Activated CD4-positive, alpha-beta T cell treated with anti-CD3 and anti-CD28 coated beads for 36 hours (primary cell): ENCODE measurements around the gene OR13C4. TPM values are rescaled to one million over a fixed set of nuclear protein-coding genes. Genes with fewer than 3 reads are reported as not detected.
"Not testable (repeated sequence)": the region's sequence is repeated elsewhere in the genome, so short reads cannot be mapped to it uniquely, and the experiment has no call there.

Experiments used
- ATAC-seq: fragments of 200-7000 bp; cut with Tn5 transposase; one replicate; pipeline ENCODE4 v1.10.0; 2021; ENCODE audit warnings: mild to moderate bottlenecking, moderate library complexity
- CTCF ChIA-PET: fragments of 350-600 bp; sonication (Branson Sonifier 250); formaldehyde crosslinking; loops from one replicate; lab custom pipeline; 2021; ENCODE audit warnings: antibody characterized with exemption; lab: Charles Lee
- POLR2A ChIA-PET: fragments of 350-600 bp; sonication (Branson Sonifier 250); formaldehyde crosslinking; loops from one replicate; lab custom pipeline; 2021; ENCODE audit warnings: antibody characterized with exemption, inconsistent platforms; lab: Charles Lee
- DNase-seq: peaks from one replicate; pipeline ENCODE4 v3.0.0-alpha.2; 2020
- H3K27ac Mint-ChIP-seq: one replicate; pipeline ENCODE4 v1.8.0; 2021; ENCODE audit warnings: mixed read lengths
- H3K27me3 Mint-ChIP-seq: one replicate; pipeline ENCODE4 v1.8.0; 2021; ENCODE audit warnings: mixed read lengths
- H3K36me3 Mint-ChIP-seq: one replicate; pipeline ENCODE4 v1.8.0; 2021; ENCODE audit warnings: low read depth, mixed read lengths
- H3K4me1 Mint-ChIP-seq: one replicate; pipeline ENCODE4 v1.8.0; 2021; ENCODE audit warnings: mixed read lengths
- H3K4me3 Mint-ChIP-seq: one replicate; pipeline ENCODE4 v1.8.0; 2021; ENCODE audit warnings: mild to moderate bottlenecking, moderate library complexity, mixed read lengths
- H3K9me3 Mint-ChIP-seq: one replicate; pipeline ENCODE4 v1.8.0; 2021; ENCODE audit warnings: low read depth, mixed read lengths
- intact Hi-C, 2 experiments: fragments of 100-400 bp; cut with DNase I in 1 of 2; cut with micrococcal nuclease in 1 of 2; formaldehyde crosslinking; loops; one replicate each; pipeline versions ENCODE4 v1.14.2 to v1.15.1; 2022 to 2024; cut with DNase I, micrococcal nuclease
- total RNA-seq, 2 experiments: library from RNA; stranded (reverse); gene quantifications; one replicate each; pipeline ENCODE4 v1.2.3, GENCODE V29; 2021

The OR13C4 gene
- total RNA-seq: not detected

DNA sequence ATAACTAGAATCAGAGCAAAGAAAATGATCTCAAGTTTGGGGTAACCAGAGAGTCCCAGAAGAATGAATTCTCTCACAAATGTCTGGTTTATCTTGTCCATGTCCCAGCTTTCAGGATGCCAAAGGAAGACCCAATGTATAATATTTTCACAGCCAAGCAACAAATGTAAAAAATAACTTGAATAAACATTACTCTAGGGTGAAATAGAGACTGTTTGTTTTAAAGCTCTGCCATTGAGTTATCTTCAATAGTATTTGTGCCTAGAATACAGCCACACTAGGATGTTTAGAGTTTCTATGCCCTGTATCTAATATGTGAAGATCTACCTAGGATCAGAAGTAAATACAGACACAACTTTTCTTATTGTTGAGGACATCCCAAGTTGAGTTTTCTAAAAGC lies at the start of gene OR13C4:
OR13C4 (minus strand) TSS at position 101 of the 400 bp plus-strand sequence; CDS start at position 101, 0 bp downstream.
- DNase-seq: no peak
- no peak for ATAC-seq
- peaks cover 2% of the 10 kb centered on the region for H3K27me3 Mint-ChIP-seq
- ChIA-PET CTCF (interaction anchor here (0.8 kb wide), 1 partner anchor 9 kb away, joined by 3 read pairs; no protein-coding TSS in a partner anchor), POLR2A (no interaction called here)
- H3K9me3 Mint-ChIP-seq: peaks cover 5% of the 10 kb centered on the region
- no peaks in the 10 kb centered on the region for H3K4me1 Mint-ChIP-seq
- intact Hi-C loops: loop anchor here in 1 of 2 experiments (5.0 kb wide), 1 partner anchor 50 kb away; no protein-coding TSS in a partner anchor
- H3K36me3 Mint-ChIP-seq: no peaks in the 10 kb centered on the region
- H3K27ac Mint-ChIP-seq: no peak within 1 kb of the TSS
- no peak within 1 kb of the TSS for H3K4me3 Mint-ChIP-seq

DNA sequence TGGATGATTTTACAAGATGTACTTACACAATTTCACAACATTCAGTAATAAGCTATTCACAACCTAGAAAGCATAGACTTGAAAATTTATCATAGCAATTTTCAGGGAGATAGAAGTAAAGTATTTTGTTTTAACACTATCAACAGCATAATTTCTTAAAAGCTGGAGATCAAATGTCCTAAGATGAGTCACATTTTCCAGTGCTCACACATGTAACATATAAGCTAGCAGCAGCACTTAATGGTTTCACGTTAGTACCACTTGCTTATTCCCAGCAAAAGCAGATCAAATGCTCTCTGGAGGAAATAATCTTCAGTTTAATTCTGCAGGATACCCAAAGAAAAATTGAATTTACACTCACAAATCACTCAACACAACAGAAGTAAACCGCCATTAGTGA lies 48.4 kb upstream of the OR13C4 start:
- Mint-ChIP-seq H3K27ac (no peak overlapping the region), H3K9me3 (peaks cover 7% of the 10 kb centered on the region), H3K4me1 (no peaks in the 10 kb centered on the region), H3K36me3 (no peaks in the 10 kb centered on the region), H3K4me3 (no peak overlapping the region), H3K27me3 (no peaks in the 10 kb centered on the region)
- intact Hi-C loops: no loop called here
- CTCF ChIA-PET: no interaction called here
- POLR2A ChIA-PET: no interaction called here
- no peak for DNase-seq
- no peak for ATAC-seq

DNA sequence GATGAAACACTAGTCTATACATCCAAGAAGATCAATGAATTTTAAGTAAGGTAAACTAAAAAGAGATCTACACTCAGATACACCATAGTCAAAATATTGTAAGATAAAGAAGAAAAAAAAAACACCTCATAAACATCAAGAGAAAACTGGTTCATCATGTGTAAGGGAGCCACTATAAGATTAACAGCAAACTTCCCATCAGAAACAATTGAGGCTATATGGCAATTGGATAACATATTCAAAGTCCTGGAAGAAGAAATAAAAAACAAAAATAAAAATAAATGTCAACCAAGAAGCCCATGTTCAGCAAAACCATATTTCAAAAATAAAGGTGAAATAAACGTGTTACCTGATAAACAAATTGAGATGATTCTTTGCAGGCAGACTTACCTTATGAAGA lies 45.6 kb upstream of the OR13C4 start:
- ChIA-PET POLR2A (no interaction called here), CTCF (no interaction called here)
- H3K27me3 Mint-ChIP-seq: no peaks in the 10 kb centered on the region
- intact Hi-C loops: loop anchor here in 1 of 2 experiments (5.0 kb wide), 1 partner anchor 140 kb away; no protein-coding TSS in a partner anchor
- H3K27ac Mint-ChIP-seq: no peak overlapping the region
- H3K9me3 Mint-ChIP-seq: peaks cover 7% of the 10 kb centered on the region
- ATAC-seq (no peak), DNase-seq (no peak)
- H3K36me3 Mint-ChIP-seq: no peaks in the 10 kb centered on the region
- no peak overlapping the region for H3K4me3 Mint-ChIP-seq
- H3K4me1 Mint-ChIP-seq: no peaks in the 10 kb centered on the region

DNA sequence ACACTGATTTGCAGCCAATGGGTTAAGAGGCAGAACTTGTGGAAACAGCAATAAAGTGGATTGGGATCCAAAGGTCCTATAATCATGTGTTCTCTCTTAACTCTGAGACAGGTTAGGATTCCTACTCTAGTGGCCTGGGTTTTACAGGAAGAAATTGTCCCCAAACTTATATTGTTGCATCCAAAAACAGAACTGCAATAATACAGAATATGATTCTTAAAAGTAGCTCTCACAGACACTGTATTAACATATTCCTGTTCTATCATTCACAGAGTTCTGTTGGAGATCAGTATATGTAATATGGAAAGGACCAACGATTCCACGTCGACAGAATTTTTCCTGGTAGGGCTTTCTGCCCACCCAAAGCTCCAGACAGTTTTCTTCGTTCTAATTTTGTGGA lies 41.9 kb upstream of the OR13C4 start, which contains the start of gene OR13C8:
OR13C8 (plus strand) TSS at position 301 of the 400 bp plus-strand sequence; CDS start at position 301, 0 bp downstream.
- no peak for DNase-seq
- H3K4me3 Mint-ChIP-seq: no peak within 1 kb of the TSS
- ChIA-PET CTCF (interaction anchor here (0.6 kb wide), 2 partner anchors 834 to 1341 kb away, joined by 3 to 4 read pairs; no protein-coding TSS in a partner anchor), POLR2A (no interaction called here)
- no peak for ATAC-seq
- intact Hi-C loops: no loop called here
- H3K36me3 Mint-ChIP-seq: no peaks in the 10 kb centered on the region
- H3K9me3 Mint-ChIP-seq: peaks cover 7% of the 10 kb centered on the region
- no peak within 1 kb of the TSS for H3K27ac Mint-ChIP-seq
- no peaks in the 10 kb centered on the region for H3K27me3 Mint-ChIP-seq
- no peaks in the 10 kb centered on the region for H3K4me1 Mint-ChIP-seq

DNA sequence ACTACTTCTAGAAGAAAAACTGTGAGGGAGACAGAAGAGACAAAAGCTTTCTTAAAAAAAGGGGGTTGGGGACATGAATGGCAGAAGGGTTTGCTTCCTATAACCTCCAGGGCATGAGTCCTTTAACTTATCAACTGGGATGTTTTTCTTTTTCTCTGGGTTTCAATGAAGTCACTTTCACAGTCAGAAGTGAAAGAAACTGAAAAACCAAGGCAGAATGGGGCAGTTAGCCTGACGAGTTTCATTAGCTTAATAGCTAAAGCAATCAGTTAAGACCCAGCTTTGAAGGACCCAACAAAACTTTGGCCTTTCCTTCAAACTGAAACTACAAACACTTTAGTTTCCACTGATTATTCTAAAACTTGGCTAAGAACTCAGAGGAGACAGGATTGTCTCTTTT lies 37.3 kb upstream of the OR13C4 start:
- Mint-ChIP-seq H3K27ac (no peak overlapping the region), H3K36me3 (no peaks in the 10 kb centered on the region), H3K27me3 (no peaks in the 10 kb centered on the region), H3K4me3 (no peak overlapping the region), H3K4me1 (no peaks in the 10 kb centered on the region), H3K9me3 (peaks cover 2% of the 10 kb centered on the region)
- ChIA-PET POLR2A (interaction anchor here (0.6 to 0.8 kb wide), 2 partner anchors 34 to 395 kb away, joined by 4 to 5 read pairs; no protein-coding TSS in a partner anchor), CTCF (no interaction called here)
- intact Hi-C loops: no loop called here
- no peak for ATAC-seq
- DNase-seq: no peak

DNA sequence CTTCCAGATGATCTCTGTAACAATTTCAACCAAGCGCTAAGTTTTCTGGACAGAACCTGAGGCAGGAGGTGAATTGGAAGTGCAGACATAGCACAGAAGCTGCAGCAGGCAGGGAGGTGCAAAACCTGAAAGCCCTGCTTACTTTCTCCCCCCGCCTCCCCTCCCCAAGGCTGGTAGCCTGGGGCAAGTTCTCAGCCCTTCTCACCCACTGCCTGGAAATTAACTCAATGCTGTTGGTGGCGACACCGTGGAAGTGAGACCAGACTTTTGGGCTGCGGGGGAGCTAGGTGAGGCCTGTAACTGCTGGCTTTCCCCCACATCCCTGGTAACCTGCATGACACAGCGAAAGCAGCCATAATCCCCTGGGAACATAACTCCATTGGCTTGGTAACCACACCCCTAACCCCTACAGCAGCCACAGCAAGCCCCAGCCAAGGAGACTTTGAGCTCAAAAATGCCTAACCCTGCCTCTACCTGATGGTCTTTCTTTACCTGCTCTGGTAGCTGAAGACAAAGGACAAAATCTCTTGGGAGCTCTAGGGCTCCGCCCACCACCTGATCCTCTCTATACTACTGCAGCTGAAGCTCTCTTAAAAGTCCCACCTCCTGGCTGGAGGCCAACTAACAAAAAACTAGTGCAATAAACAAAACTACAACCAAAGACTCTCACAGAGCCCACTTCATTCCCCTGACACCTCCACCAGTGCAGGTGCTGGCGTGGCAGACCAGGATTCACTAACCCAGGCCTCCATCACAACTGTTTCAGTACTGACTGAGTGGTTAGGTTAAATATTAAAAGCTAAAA lies 30.0 kb upstream of the OR13C4 start:
- intact Hi-C loops: no loop called here
- DNase-seq (no peak), ATAC-seq (no peak)
- H3K9me3 Mint-ChIP-seq: peaks cover 8% of the 10 kb centered on the region
- POLR2A ChIA-PET: interaction anchor here (0.6 kb wide), 1 partner anchor 50 kb away, joined by 3 read pairs; no protein-coding TSS in a partner anchor
- no peak overlapping the region for H3K27ac Mint-ChIP-seq
- no peaks in the 10 kb centered on the region for H3K36me3 Mint-ChIP-seq
- no peak overlapping the region for H3K4me3 Mint-ChIP-seq
- no peaks in the 10 kb centered on the region for H3K4me1 Mint-ChIP-seq
- CTCF ChIA-PET: no interaction called here
- no peaks in the 10 kb centered on the region for H3K27me3 Mint-ChIP-seq

DNA sequence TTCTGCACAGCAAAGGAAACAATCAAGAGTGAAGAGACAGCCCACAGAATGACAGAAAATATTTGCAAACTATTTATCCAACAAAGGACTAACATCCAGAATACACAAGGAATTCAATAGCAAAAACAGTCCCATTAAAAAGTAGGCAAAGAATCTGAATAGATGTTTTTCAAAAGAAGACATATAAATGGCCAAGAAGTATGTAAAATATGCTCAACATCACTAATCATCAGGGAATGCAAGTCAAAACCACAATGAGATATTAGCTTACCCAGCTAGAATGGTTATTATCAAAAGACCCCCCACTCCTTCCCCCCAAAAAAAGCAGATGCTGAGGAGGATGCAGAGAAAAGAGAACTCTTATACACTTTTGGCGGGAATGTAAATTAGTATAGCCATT lies 28.5 kb upstream of the OR13C4 start:
- H3K4me3 Mint-ChIP-seq: no peak overlapping the region
- intact Hi-C loops: no loop called here
- H3K36me3 Mint-ChIP-seq: no peaks in the 10 kb centered on the region
- ChIA-PET POLR2A (no interaction called here), CTCF (no interaction called here)
- H3K9me3 Mint-ChIP-seq: peaks cover 8% of the 10 kb centered on the region
- ATAC-seq: no peak
- no peak overlapping the region for H3K27ac Mint-ChIP-seq
- H3K27me3 Mint-ChIP-seq: no peaks in the 10 kb centered on the region
- H3K4me1 Mint-ChIP-seq: no peaks in the 10 kb centered on the region
- no peak for DNase-seq

DNA sequence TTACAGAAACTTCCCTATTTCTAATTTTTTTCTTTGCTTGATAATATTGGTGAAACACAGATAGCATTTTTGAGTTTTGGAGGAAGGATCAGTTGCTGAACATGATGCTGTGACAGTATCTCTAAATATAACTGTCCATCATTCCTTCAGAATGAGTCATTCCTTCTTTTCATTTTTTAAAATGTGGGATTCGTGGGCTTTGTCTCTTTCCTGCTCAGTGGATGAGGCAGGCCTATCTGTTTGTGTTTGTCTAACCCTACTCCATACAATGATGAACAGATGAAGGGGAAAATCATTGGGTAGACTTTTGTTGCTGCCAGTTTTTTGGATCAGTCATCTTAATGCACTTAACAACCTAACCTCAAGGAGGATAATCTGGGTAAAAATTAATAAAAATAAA lies 26.3 kb upstream of the OR13C4 start:
- H3K36me3 Mint-ChIP-seq: no peaks in the 10 kb centered on the region
- CTCF ChIA-PET: no interaction called here
- H3K27me3 Mint-ChIP-seq: no peaks in the 10 kb centered on the region
- no peaks in the 10 kb centered on the region for H3K4me1 Mint-ChIP-seq
- DNase-seq (no peak), ATAC-seq (no peak)
- H3K27ac Mint-ChIP-seq: no peak overlapping the region
- H3K4me3 Mint-ChIP-seq: no peak overlapping the region
- H3K9me3 Mint-ChIP-seq: peaks cover 5% of the 10 kb centered on the region
- intact Hi-C loops: no loop called here
- POLR2A ChIA-PET: no interaction called here

DNA sequence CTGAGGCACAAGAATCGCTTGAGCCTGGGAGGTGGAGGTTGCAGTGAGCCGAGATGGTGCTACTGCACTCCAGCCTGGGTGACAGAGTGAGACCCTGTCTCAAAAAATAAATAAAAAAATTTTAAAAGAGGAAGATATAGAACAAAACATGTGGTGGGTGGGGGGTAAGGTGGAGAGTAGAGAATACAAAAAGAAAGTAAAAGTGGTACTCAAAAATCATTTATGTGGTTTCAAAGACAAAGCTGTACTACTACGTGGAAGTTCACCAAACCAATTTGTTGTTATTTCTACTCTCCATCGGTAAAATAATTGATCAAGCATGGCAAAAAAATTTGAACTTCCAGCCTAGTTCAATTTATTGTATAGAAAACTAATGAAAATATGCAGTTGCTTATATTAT lies 17.6 kb upstream of the OR13C4 start:
- DNase-seq (no peak), ATAC-seq (no peak)
- ChIA-PET POLR2A (interaction anchor here (0.6 kb wide), 1 partner anchor 216 kb away, joined by 8 read pairs; no protein-coding TSS in a partner anchor), CTCF (no interaction called here)
- Mint-ChIP-seq H3K36me3 (no peaks in the 10 kb centered on the region), H3K4me3 (no peak overlapping the region), H3K27me3 (no peaks in the 10 kb centered on the region), H3K27ac (no peak overlapping the region), H3K4me1 (no peaks in the 10 kb centered on the region), H3K9me3 (no peaks in the 10 kb centered on the region)
- intact Hi-C loops: no loop called here

DNA sequence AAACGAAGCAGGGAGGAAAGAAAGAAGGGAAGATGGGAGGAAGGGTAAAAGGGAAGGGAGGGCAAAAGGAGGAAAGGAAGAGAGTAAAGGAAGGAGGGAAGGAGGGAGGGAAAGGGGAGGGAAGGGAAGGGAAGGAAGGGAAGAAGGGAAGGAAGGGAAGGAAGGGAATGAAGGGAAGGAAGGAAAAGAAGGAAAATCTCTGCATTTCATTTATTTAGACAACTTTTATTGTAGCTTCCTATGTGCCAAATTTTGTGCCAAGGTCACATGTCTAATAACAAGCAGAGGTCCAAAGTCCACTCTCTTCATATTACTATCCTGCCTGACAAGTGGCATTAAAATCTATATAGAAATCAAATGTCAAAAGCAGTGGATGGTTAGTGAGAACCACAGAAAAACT lies 12.3 kb upstream of the OR13C4 start:
- CTCF ChIA-PET: no interaction called here
- Mint-ChIP-seq H3K4me1 (no peaks in the 10 kb centered on the region), H3K27me3 (no peaks in the 10 kb centered on the region), H3K9me3 (no peaks in the 10 kb centered on the region), H3K4me3 (no peak overlapping the region), H3K27ac (no peak overlapping the region), H3K36me3 (no peaks in the 10 kb centered on the region)
- DNase-seq: no peak
- POLR2A ChIA-PET: no interaction called here
- ATAC-seq: no peak
- intact Hi-C loops: no loop called here

DNA sequence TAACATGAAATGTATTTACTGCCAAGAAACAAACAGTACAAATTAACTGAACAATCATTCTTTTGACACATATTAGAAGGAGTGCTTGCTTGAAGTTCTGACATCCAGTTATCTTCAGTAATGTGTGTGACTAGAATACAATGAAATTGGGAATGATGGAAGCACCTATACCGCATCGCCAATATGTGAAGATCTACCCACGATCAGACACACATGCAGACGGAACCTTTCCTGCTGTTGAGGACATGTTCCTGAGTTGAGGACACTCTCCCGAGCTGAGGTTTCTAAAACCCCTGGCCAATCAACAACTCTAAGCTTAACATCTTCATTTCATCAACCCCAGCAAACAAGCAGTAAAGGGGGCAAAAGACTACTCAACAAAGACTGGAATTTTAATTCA lies 9.7 kb upstream of the OR13C4 start, which contains the start of gene OR13C3:
OR13C3 (minus strand) TSS at position 101 of the 400 bp plus-strand sequence. CDS start 133 bp downstream, outside the sequence.
- no peak for ATAC-seq
- Mint-ChIP-seq H3K36me3 (no peaks in the 10 kb centered on the region), H3K9me3 (no peaks in the 10 kb centered on the region), H3K27ac (no peak within 1 kb of the TSS), H3K4me3 (no peak within 1 kb of the TSS), H3K27me3 (no peaks in the 10 kb centered on the region), H3K4me1 (no peaks in the 10 kb centered on the region)
- ChIA-PET POLR2A (no interaction called here), CTCF (no interaction called here)
- intact Hi-C loops: no loop called here
- DNase-seq: no peak

DNA sequence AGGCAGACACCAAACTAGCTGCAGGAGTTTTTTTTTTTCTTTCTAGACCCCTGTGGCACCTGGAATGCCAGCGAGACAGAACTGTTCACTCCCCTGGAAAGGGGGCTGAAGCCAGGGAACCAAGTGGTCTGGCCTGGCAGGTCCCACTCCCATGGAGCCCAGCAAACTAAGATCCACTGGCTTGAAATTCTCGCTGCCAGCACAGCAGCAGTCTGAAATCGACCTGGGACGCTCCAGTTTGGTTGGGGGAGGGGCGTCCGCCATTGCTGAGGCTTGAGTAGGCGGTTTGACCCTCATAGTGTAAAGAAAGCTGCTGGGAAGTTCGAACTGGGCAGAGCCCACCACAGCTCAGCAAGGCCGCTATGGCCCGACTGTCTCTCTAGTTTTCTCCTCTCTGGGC lies 6.8 kb downstream of the OR13C4 start:
- H3K4me3 Mint-ChIP-seq, POLR2A ChIA-PET, H3K27me3 Mint-ChIP-seq, H3K27ac Mint-ChIP-seq, intact Hi-C loops, DNase-seq, H3K4me1 Mint-ChIP-seq, H3K36me3 Mint-ChIP-seq, ATAC-seq, H3K9me3 Mint-ChIP-seq, CTCF ChIA-PET: not testable (repeated sequence)
